ENCODE data around the gene CPSF7. TPM values are rescaled to one million over a fixed set of nuclear protein-coding genes. Genes with fewer than 3 reads are reported as not detected.

The CPSF7 gene
- total and polyA plus RNA-seq, 10 of the 15 experiments (the other 5 are each of a cell fraction or from before 2014, with no cell fraction given): 14.9 to 93.1 (median 60.9) TPM

DNA sequence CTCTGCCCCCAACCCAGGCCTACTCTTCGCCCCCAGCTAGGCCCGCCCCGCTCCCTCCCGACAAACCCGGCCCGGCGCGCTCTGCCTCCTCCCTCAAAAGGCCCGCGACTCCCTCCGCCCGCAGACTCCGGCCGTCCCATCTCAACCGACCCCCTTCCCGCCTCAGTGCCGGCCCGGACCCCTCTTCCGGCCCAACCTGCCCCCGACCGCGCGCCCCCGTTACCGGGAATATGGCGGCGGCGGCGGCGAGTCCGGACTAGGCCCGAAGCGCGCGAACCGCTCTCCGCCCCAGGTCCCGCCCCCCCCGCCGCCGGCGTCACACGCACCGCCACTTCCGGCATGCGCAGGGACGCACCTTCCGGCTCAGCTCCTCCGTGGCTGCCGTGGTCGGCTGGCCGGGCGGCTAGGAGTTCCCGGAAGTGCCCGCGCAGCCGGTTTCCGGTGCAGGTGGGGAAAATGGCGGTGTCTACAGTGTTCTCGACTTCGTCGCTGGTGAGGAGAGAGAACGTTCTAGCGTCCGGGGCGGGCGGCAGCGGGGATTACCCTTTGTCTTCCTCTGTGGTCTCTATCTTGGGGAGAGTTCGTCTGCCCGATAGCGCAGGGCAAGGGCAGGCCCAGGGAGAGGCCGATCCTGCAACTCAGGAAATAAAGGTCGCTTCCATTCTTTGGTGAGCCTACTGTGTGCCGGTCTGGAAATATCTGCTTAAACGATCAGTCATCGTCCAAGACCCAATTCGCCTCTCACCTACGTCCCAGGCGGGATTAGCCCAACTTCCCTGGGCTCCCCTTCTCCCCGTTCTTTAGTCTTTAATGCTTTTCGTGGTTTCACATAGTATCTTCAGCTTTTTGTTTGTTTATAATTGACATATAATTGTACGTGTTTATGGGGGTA lies at the start of gene CPSF7, which contains the start of gene SDHAF2 (continued):
- TF ChIP-seq, protein P1, sequence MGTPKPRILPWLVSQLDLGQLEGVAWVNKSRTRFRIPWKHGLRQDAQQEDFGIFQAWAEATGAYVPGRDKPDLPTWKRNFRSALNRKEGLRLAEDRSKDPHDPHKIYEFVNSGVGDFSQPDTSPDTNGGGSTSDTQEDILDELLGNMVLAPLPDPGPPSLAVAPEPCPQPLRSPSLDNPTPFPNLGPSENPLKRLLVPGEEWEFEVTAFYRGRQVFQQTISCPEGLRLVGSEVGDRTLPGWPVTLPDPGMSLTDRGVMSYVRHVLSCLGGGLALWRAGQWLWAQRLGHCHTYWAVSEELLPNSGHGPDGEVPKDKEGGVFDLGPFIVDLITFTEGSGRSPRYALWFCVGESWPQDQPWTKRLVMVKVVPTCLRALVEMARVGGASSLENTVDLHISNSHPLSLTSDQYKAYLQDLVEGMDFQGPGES (IDR thresholded peaks at IDR 0.05): no peak
- no peak for TF ChIP-seq ZBED1 (IDR thresholded peaks at IDR 0.05; ENCODE audit: borderline replicate concordance)
- TF ChIP-seq, protein P2, sequence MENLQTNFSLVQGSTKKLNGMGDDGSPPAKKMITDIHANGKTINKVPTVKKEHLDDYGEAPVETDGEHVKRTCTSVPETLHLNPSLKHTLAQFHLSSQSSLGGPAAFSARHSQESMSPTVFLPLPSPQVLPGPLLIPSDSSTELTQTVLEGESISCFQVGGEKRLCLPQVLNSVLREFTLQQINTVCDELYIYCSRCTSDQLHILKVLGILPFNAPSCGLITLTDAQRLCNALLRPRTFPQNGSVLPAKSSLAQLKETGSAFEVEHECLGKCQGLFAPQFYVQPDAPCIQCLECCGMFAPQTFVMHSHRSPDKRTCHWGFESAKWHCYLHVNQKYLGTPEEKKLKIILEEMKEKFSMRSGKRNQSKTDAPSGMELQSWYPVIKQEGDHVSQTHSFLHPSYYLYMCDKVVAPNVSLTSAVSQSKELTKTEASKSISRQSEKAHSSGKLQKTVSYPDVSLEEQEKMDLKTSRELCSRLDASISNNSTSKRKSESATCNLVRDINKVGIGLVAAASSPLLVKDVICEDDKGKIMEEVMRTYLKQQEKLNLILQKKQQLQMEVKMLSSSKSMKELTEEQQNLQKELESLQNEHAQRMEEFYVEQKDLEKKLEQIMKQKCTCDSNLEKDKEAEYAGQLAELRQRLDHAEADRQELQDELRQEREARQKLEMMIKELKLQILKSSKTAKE (IDR thresholded peaks at IDR 0.05; ENCODE audit: low read depth, poor library complexity, severe bottlenecking): peak; percentile 24
- TF ChIP-seq, protein P3, sequence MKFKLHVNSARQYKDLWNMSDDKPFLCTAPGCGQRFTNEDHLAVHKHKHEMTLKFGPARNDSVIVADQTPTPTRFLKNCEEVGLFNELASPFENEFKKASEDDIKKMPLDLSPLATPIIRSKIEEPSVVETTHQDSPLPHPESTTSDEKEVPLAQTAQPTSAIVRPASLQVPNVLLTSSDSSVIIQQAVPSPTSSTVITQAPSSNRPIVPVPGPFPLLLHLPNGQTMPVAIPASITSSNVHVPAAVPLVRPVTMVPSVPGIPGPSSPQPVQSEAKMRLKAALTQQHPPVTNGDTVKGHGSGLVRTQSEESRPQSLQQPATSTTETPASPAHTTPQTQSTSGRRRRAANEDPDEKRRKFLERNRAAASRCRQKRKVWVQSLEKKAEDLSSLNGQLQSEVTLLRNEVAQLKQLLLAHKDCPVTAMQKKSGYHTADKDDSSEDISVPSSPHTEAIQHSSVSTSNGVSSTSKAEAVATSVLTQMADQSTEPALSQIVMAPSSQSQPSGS (IDR thresholded peaks at IDR 0.05; ENCODE audit: low read length): no peak
- peak; percentile 69 for TF ChIP-seq ZNF207 (IDR thresholded peaks at IDR 0.05; ENCODE audit: borderline replicate concordance)
- peak; percentile 95 for TF ChIP-seq TAF1 (IDR thresholded peaks at IDR 0.05; ENCODE audit: borderline replicate concordance, low read depth, low read length)
- TF ChIP-seq NR2C1 (IDR thresholded peaks at IDR 0.05): peak; percentile 8; the same call in 1 of the 2 replicates
- TF ChIP-seq RELA (IDR thresholded peaks at IDR 0.05; ENCODE audit: borderline replicate concordance, partially characterized antibody): no peak
- peak; percentile 97 for TF ChIP-seq DPF2 (IDR thresholded peaks at IDR 0.05)
- peak; percentile 29; the same call in 1 of the 2 replicates for TF ChIP-seq MXI1 (IDR thresholded peaks at IDR 0.05; ENCODE audit: low read depth, low read length)
- TF ChIP-seq SRF (IDR thresholded peaks at IDR 0.05; ENCODE audit: low read depth in 2 of 2, low read length in 2 of 2): no peak
- no peak for TF ChIP-seq NFXL1 (IDR thresholded peaks at IDR 0.05; ENCODE audit: borderline replicate concordance)
- no peak for TF ChIP-seq CEBPB (IDR thresholded peaks at IDR 0.05; ENCODE audit: borderline replicate concordance in 1 of 2, low read depth in 2 of 2, low read length in 2 of 2)
